Nephron (organoid): ENCODE data around the gene FTL.

Experiments used
- H3K27ac Mint-ChIP-seq, 3 experiments: 2 replicates each; pipeline ENCODE4 v1.8.0; 2020; ENCODE audit warnings: mixed read lengths in 3 of 3, mild to moderate bottlenecking in 2 of 3, moderate library complexity in 1 of 3
- H3K27me3 Mint-ChIP-seq: 2 replicates; pipeline ENCODE4 v1.8.0; 2021; ENCODE audit warnings: low read depth, mild to moderate bottlenecking, moderate library complexity, mixed read lengths
- H3K36me3 Mint-ChIP-seq: 2 replicates; pipeline ENCODE4 v1.8.0; 2020; ENCODE audit warnings: low read depth, mixed read lengths
- H3K4me1 Mint-ChIP-seq: 2 replicates; pipeline ENCODE4 v1.8.0; 2020; ENCODE audit warnings: mixed read lengths
- H3K4me3 Mint-ChIP-seq, 3 experiments: 2 replicates each; pipeline ENCODE4 v1.8.0; 2020; ENCODE audit warnings: mild to moderate bottlenecking in 3 of 3, mixed read lengths in 3 of 3, moderate library complexity in 2 of 3
- H3K9me3 Mint-ChIP-seq: 2 replicates; pipeline ENCODE4 v1.8.0; 2020; ENCODE audit warnings: mixed read lengths
- TF ChIP-seq, protein P1 (sequence below), 3 experiments: fragments of 200-600 bp; sonication (generic); IDR thresholded peaks; one replicate each; pipeline ENCODE4 v1.5.0; 2021; ENCODE audit warnings: antibody characterized with exemption in 3 of 3; ENCODE audit not compliant: unreplicated experiment in 3 of 3

Gene FTL

DNA sequence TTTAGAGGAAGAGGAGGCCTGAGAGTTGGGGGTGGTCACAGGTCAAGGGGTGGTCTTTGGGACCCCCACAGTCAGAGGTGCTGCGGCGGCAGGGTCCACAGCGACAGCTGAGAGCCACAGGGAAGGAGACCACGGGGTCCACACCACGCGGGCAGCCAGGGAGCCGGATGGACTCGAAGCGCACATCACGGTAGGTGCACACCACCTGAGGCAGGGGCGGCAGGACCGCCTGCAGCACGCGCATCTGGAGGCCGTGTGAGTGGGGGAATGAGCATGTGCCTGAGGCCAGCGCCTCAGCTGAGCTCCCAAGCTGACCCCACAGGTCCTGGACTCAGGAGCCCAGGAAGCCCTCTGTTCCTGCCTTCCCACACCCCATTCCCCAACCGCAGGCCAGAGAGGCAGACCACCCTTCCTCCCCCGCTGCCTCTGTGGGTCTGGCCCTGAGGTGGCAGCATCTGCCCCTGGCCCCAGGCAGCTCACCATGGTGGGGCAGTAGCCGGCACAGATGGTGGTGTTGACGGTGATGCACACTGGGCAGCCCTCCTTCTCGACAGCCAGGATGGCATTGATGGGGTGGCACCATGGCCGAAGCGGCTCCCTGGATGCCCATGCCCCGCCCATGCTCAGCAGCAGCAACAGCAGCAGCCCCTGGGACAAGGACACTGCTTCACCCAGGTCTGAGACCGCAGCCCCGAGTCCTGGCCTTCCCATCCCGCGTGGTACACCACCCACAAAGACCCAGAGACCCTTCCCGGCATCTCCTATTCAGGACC lies 51.1 kb downstream of the FTL start:
- TF ChIP-seq, protein P1, sequence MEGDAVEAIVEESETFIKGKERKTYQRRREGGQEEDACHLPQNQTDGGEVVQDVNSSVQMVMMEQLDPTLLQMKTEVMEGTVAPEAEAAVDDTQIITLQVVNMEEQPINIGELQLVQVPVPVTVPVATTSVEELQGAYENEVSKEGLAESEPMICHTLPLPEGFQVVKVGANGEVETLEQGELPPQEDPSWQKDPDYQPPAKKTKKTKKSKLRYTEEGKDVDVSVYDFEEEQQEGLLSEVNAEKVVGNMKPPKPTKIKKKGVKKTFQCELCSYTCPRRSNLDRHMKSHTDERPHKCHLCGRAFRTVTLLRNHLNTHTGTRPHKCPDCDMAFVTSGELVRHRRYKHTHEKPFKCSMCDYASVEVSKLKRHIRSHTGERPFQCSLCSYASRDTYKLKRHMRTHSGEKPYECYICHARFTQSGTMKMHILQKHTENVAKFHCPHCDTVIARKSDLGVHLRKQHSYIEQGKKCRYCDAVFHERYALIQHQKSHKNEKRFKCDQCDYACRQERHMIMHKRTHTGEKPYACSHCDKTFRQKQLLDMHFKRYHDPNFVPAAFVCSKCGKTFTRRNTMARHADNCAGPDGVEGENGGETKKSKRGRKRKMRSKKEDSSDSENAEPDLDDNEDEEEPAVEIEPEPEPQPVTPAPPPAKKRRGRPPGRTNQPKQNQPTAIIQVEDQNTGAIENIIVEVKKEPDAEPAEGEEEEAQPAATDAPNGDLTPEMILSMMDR (IDR thresholded peaks at IDR 0.05; ENCODE audit: unreplicated experiment in 3 of 3), result no peak
- peaks cover 15% of the 10 kb centered on the region for H3K36me3 Mint-ChIP-seq
- peaks cover 36% of the 10 kb centered on the region for H3K27me3 Mint-ChIP-seq
- peaks cover 7% of the 10 kb centered on the region for H3K4me1 Mint-ChIP-seq
- no peaks in the 10 kb centered on the region for H3K9me3 Mint-ChIP-seq
- no peak overlapping the region for H3K27ac Mint-ChIP-seq
- H3K4me3 Mint-ChIP-seq, result no peak overlapping the region
